Memory B cell (primary cell): ENCODE results near the gene RAB12.
"Not testable (repeated sequence)": the region's sequence is repeated elsewhere in the genome, so short reads cannot be mapped to it uniquely, and the experiment has no call there.

ENCODE experiments used
- ATAC-seq: fragments of 150-1000 bp; cut with Tn5 transposase; 2 replicates; pipeline ENCODE4 v1.10.0; 2021; ENCODE audit warnings: low read depth, mild to moderate bottlenecking, moderate library complexity
- DNase-seq, 2 donors: peaks; one replicate each; pipeline ENCODE4 v3.0.0; 2022; ENCODE audit warnings: low spot score in 2 of 2
- H3K27ac Mint-ChIP-seq: one replicate; pipeline ENCODE4 v1.8.0; 2022; ENCODE audit warnings: mild to moderate bottlenecking, moderate library complexity, mixed read lengths
- H3K27me3 Mint-ChIP-seq: one replicate; pipeline ENCODE4 v1.8.0; 2022; ENCODE audit warnings: mixed read lengths
- H3K36me3 Mint-ChIP-seq: one replicate; pipeline ENCODE4 v1.8.0; 2022; ENCODE audit warnings: mild to moderate bottlenecking, mixed read lengths
- H3K4me1 Mint-ChIP-seq: one replicate; pipeline ENCODE4 v1.8.0; 2022; ENCODE audit warnings: mixed read lengths
- H3K4me3 Mint-ChIP-seq: one replicate; pipeline ENCODE4 v1.8.0; 2022; ENCODE audit warnings: mild to moderate bottlenecking, moderate library complexity, mixed read lengths
- H3K9me3 Mint-ChIP-seq: one replicate; pipeline ENCODE4 v1.8.0; 2022; ENCODE audit warnings: mixed read lengths

The RAB12 gene

DNA sequence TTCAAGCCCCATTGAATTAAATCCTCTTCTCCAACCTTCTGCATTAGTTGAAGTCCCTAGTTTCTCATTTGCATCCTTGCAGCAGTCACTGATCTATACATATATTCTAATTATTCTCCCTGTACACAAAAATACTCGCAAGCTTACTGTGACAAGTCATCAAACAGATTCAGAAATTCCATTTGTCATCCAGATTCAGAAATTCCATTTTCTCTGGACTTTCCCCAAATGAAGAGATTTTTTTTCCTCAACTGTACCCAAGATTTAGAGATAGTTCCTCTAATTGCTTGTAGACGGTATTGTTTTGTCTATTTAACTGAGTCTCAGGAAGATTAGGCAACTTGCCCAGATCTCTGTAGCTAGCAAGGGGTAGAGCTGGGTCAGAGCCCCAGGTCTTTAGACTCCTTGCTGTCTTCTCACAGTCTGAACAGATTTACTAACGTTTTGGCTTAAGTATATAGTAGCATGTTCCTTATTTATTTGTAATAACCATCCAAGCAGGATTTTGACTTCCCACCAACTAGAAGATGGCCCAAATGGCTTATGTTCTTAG lies 34.2 kb downstream of the RAB12 start:
- no peak overlapping the region for H3K4me3 Mint-ChIP-seq
- H3K27me3 Mint-ChIP-seq = no peaks in the 10 kb centered on the region
- peaks cover 1% of the 10 kb centered on the region for H3K9me3 Mint-ChIP-seq
- no peak overlapping the region for H3K27ac Mint-ChIP-seq
- H3K36me3 Mint-ChIP-seq = peaks cover 21% of the 10 kb centered on the region
- H3K4me1 Mint-ChIP-seq = no peaks in the 10 kb centered on the region
- DNase-seq (no peak), ATAC-seq (no peak)

DNA sequence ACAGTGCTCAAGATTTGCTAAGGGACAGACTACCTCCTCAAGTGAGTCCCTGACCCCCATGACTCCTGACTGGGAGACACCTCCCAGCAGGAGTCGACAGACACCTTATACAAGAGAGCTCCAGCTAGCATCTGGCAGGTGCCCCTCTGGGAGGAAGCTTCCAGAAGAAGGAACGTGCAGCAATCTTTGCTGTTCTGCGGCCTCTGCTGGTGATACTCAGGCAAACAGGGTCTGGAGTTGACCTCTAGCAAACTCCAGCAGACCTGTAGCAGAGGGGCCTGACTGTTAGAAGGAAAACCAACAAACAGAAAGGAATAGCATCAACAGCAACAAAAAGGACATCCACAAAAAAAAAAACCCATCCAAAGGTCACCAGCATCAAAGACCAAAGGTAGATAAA lies 38.1 kb downstream of the RAB12 start:
- H3K36me3 Mint-ChIP-seq, DNase-seq, H3K9me3 Mint-ChIP-seq, H3K27ac Mint-ChIP-seq, ATAC-seq, H3K4me3 Mint-ChIP-seq, H3K27me3 Mint-ChIP-seq: not testable (repeated sequence)
- peaks cover 12% of the 10 kb centered on the region for H3K4me1 Mint-ChIP-seq

DNA sequence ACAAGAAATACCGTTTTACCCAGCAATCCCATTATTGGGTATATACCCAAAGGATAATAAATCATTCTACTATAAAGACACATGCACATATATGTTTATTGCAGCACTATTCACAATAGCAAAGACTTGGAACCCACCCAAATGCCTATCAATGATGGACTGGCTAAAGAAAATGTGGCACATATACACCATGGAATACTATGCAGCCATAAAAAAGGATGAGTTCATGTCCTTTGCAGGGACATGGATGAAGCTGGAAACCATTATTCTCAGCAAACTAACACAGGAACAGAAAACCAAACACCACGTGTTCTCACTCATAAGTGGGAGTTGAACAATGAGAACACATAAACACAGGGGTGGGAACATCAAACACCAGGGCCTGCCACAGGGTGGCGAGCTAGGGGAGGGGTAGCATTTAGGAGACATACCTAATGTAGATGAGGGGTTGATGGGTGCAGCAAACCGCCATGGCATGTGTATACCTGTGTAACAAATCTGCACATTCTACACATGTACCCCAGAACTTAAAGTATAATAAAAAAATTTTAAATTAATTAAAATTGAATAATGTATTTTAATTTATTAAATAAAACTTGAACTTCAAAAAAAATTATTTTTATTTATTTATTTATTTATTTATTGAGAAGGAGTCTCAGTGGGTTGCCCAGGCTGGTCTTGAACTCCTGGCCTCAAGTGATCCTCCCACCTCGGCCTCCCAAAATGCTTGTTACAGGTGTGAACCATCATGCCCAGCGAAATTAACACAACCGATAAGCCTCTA lies 42.4 kb downstream of the RAB12 start:
- H3K27ac Mint-ChIP-seq, ATAC-seq, DNase-seq, H3K27me3 Mint-ChIP-seq, H3K4me3 Mint-ChIP-seq, H3K36me3 Mint-ChIP-seq, H3K9me3 Mint-ChIP-seq: not testable (repeated sequence)
- H3K4me1 Mint-ChIP-seq = peaks cover 12% of the 10 kb centered on the region

DNA sequence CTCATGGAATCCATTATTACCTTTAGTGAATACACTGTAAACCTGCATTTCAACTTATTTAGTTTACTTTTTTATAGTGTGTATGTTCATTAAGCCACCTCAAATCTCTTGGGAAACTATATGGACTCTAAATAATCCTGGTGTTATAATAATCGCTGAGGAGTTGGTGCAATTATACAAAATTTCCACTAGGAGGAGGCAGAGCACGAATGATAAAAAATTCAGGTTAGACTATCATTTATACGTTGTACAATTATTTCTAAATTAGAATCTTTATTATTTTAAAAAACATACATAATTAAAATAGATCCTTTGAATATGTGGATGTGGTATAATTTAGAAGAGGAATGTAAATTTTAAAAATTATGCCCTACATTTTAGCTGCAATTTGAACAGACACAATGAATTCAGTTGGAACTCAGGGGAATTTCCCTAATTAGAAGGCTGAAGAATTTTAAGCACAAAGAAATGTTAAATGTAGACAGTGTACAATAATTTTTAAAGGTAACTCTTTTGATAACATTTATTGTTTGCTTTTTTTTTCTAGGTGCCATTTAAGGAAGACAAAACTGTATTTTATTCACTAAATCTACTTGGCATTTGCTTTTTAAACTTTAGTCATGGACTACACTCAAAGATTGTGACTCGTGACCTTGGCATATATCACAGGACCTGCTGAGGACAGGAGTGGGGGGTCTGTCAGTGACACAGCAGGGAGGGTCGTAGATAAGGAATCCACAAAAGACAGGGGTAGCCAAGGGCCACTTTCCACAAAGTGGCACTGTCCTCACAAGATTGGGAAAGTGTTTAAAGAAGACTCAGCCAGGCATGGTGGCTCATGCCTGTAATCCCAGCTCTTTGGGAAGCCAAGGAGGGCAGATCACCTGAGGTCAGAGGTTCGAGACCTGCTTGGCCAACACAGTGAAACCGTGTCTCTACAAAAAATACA lies 45.5 kb downstream of the RAB12 start:
- no peaks in the 10 kb centered on the region for H3K36me3 Mint-ChIP-seq
- no peak overlapping the region for H3K4me3 Mint-ChIP-seq
- no peaks in the 10 kb centered on the region for H3K9me3 Mint-ChIP-seq
- peaks cover 4% of the 10 kb centered on the region for H3K4me1 Mint-ChIP-seq
- ATAC-seq = no peak
- H3K27ac Mint-ChIP-seq = no peak overlapping the region
- peaks cover 4% of the 10 kb centered on the region for H3K27me3 Mint-ChIP-seq
- DNase-seq = peak in 1 of 2 donors; percentile 16

DNA sequence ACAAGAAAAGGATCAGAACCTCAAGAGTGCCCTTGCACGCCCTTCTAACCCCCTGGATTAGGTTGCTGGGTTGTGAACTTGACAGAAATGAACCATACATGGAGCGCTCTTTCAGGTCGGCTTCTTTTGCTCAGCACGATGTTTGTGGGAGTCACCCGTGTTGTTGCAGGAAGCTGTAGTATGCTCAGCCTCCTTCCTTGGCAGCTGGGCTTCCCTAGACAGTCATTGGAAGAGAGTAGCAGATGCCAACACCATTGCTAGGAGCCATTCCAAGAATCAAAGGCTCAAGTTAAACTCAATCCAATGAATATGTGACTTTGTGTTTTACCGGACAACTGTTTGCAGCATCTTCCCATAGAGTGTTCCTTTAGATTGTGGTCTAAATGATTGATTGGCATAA lies 47.0 kb downstream of the RAB12 start:
- Mint-ChIP-seq H3K4me3 (no peak overlapping the region), H3K27ac (no peak overlapping the region), H3K9me3 (no peaks in the 10 kb centered on the region), H3K4me1 (peaks cover 2% of the 10 kb centered on the region), H3K27me3 (peaks cover 3% of the 10 kb centered on the region), H3K36me3 (no peaks in the 10 kb centered on the region)
- DNase-seq (no peak), ATAC-seq (no peak)

DNA sequence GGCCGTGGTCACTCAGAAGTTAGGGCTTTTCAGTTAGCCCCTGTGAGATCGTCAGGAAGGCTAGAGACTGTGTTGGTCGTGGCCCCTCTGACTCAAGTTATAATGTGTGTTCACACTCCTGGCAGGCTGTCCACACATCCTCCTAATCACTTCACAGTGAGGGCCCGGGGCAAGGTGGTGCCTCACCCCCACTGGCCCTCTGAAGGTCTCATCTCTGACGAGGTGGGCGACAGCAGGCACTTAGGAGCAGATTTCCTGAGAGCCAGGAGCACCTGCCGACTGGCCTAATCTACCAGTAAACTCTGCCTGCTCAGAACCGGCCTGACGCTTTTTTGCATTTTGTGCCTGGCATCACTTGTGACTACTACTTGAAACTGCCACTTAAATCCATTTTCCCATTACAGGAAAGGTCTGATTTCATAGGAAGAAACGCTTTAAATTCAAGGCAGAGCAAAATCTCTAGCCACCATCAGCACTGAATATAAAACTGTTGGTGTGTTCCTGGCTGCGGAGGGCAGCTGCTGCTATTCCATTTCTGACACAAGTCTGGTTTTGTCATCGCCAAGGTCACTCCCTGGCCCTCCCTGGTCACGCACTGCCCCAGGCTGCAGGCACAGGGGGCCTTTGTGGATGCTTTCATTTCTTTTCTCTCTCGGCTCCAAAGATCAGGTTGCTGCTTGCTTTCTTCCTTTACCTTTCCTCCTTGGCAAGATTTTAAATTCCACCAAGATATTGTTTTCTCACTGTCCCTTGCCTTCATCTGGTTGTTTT lies 48.0 kb downstream of the RAB12 start:
- H3K9me3 Mint-ChIP-seq = no peaks in the 10 kb centered on the region
- no peak overlapping the region for H3K4me3 Mint-ChIP-seq
- H3K27ac Mint-ChIP-seq = no peak overlapping the region
- peaks cover 3% of the 10 kb centered on the region for H3K27me3 Mint-ChIP-seq
- peaks cover 4% of the 10 kb centered on the region for H3K4me1 Mint-ChIP-seq
- ATAC-seq = no peak
- H3K36me3 Mint-ChIP-seq = no peaks in the 10 kb centered on the region
- DNase-seq = no peak

DNA sequence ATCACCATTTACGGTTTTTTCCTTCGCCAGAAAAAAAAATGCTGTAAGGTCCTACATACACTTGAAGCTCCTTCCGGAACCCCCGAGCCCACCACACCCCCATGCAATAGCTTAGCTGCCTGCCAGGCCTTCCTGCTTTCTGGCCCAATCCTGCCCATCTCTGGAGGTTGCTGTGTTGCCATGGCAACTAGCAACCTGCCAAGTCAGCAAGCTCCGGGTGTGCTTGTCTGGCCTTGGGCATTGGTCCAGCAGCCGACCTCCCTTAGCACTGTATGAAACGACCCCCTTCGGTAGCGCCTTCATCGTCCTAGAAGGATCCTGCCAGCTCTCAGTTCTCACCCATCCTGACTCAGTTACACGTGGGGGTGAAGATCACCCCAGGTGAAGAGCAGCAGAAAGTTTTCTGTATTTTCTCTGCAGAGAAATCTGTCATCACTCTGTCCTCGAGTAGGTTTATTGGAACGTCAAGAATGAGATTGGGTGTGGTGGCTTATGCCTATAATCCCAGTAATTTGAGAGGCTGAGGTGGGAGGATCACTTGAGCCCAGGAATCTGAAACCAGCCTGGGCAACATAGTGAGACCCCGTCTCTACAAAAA lies 48.7 kb downstream of the RAB12 start:
- H3K4me1 Mint-ChIP-seq = peaks cover 4% of the 10 kb centered on the region
- DNase-seq (no peak), ATAC-seq (no peak)

DNA sequence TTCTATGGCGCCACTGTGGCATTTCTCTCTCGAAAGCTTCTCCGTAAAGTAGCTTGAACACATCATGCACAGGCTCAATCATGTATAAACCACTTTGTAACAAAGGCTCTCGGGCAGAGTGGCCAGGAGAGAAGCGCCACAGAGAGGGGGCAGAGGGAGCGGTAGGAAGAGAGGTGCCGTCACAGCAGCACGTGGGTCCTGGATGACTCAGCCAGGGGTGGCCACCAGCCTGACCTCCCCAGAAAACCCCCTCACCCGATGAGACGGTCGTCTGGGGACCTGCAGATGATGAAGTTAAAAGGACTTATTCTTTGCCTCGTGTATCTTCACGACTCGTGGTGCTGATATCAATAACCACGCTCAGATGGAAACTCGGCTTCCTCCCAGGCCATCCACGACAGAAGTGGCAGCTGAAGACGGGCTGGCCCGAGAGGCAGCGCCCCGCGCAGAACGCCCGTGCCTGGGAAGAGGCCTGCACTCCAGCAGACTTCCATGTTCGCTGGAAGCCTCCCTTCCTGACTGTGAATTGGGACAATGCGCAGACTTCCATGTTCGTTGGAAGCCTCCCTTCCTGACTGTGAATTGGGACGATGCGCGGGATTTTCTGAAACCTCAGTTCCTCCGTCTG lies 49.7 kb downstream of the RAB12 start:
- no peak overlapping the region for H3K4me3 Mint-ChIP-seq
- H3K36me3 Mint-ChIP-seq = no peaks in the 10 kb centered on the region
- no peak overlapping the region for H3K27ac Mint-ChIP-seq
- ATAC-seq (no peak), DNase-seq (no peak)
- peaks cover 4% of the 10 kb centered on the region for H3K4me1 Mint-ChIP-seq
- H3K27me3 Mint-ChIP-seq = peaks cover 3% of the 10 kb centered on the region
- no peaks in the 10 kb centered on the region for H3K9me3 Mint-ChIP-seq

More for the DNA sequence above, 48.7 kb downstream of the RAB12 start:
- Mint-ChIP-seq H3K4me3 (no peak overlapping the region), H3K9me3 (no peaks in the 10 kb centered on the region), H3K27ac (no peak overlapping the region), H3K36me3 (no peaks in the 10 kb centered on the region), H3K27me3 (peaks cover 3% of the 10 kb centered on the region)

DNA sequence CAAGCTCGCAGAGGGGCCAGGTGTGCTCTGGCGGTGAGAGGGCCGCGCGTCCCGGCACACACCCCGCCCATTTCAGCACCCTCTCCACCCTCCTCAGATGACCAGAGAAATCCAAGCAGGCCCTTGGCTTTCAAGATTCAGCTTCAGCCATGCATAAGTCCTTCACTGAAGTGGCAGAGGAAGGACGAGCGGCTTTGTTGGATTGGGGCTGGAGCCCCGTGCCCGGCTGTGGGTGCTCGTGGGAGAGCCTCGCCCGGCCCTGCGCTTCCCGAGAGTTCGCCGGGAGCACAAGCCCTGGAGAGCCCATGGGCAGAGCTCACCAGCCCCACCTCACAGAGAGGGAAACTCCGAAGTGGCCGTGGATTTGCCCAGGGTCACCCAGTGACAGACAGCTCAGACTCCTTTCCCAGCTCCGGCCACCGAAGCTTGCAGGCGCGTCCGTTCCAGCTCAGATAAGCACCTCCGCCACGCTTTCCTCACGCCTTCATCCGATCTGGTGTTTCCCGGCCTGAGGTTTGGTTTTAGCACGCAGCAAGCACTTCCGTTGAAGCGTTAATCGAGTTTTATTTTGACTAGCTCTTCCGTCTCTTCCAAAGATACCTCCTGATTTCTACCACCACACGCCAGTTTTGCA lies 50.5 kb downstream of the RAB12 start:
- ATAC-seq (no peak), DNase-seq (no peak)
- no peaks in the 10 kb centered on the region for H3K9me3 Mint-ChIP-seq
- peaks cover under 1% of the 10 kb centered on the region for H3K36me3 Mint-ChIP-seq
- no peak overlapping the region for H3K27ac Mint-ChIP-seq
- H3K27me3 Mint-ChIP-seq = peaks cover 3% of the 10 kb centered on the region
- peaks cover 4% of the 10 kb centered on the region for H3K4me1 Mint-ChIP-seq
- H3K4me3 Mint-ChIP-seq = no peak overlapping the region

DNA sequence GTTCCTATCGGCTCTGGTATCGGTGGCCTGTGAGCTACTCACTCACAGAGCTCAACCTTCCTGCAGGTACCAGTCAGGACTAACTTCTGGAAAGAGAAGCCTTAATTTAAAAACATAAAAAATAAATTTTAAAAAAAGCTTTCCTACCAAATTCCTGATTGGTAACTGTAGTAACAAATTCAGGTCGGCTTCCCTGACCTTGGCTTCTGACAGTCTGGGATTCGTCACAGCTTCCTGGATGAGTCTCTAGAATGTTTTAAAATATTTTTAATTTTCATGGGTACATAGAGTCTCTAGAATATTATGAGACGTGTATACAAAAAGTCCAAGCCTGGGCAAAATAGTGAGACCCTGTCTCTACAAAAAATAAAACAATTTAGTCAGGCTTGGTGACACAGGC lies 51.1 kb downstream of the RAB12 start:
- Mint-ChIP-seq H3K4me3 (no peak overlapping the region), H3K4me1 (peaks cover 4% of the 10 kb centered on the region), H3K27ac (no peak overlapping the region), H3K27me3 (peaks cover 3% of the 10 kb centered on the region), H3K9me3 (no peaks in the 10 kb centered on the region), H3K36me3 (peaks cover 3% of the 10 kb centered on the region)
- no peak for DNase-seq
- no peak for ATAC-seq

DNA sequence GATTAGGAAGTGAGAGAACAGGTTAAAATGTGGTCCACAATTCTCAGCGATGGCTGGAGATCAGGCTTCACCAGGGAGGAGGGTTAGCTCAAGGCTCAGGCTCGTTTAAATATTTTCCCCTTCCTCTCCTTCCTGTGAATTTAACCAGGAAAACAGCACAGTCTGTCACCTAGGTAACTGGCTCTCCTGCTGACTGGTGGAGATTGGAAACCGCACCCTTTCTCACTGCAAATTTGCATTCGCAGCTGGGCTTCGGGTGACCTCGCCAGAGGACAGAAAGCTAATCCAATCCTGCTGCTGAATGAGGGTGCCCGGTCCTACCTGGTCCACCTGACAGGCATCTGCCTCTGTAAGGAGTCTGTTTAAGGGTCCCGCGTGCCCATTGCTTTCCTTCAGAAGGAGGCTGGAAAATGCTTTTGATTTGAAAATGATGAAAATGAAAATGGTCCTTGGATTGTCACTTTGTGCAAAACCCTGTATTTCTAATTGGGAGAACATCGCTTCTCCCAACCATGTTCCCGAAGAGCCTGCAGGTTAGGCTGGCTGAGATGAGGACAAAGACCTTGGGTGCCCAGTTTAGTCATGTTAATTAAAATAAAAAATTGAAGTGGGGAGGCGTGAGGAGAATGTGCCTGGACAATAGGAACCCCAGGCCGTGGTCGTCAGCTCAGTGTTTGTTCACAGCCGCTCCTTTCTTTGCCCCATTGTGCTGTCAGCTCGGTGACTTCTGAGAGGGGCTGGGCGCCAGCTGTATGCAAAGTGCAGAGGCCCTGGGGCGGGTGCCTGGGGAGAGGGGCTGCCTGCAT lies 52.7 kb downstream of the RAB12 start:
- no peak overlapping the region for H3K4me3 Mint-ChIP-seq
- H3K4me1 Mint-ChIP-seq = peaks cover 4% of the 10 kb centered on the region
- H3K9me3 Mint-ChIP-seq = no peaks in the 10 kb centered on the region
- no peak for ATAC-seq
- H3K36me3 Mint-ChIP-seq = peaks cover 3% of the 10 kb centered on the region
- no peak overlapping the region for H3K27ac Mint-ChIP-seq
- H3K27me3 Mint-ChIP-seq = peaks cover 3% of the 10 kb centered on the region
- no peak for DNase-seq

DNA sequence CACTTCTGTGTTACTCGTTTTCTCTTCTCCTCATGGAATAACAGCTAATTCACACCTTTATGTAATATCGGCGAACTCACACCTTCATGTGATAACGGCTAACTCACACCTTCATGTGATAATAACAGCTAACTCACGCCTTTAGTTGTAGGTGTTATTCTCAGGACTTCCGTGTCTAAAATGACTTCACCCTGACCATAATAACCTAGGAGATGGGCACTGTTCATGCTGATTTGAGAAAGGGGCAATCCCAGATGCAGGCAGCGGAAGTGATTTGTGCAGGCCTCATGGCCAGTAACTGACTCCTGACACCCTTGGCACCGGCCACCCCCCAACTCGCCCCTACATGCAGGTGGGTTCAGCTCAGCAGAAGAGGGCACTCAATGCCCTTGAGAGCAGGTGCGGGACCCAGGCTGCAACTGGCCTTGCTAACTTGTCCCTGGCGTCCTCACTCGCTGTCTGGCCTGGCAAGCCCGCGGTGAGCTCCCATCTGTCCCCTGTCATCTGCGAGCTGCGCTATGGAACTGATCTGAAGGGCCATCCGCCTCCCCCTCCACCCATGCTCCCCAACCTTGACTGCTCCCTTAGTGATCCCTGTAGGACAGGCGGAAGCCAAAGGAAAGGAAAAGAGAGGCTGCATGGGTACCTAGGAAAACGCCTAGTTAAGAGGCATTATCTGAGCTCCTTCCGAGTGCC lies 53.5 kb downstream of the RAB12 start:
- Mint-ChIP-seq H3K4me3 (no peak overlapping the region), H3K36me3 (peaks cover 3% of the 10 kb centered on the region), H3K4me1 (peaks cover 4% of the 10 kb centered on the region), H3K27ac (no peak overlapping the region), H3K9me3 (no peaks in the 10 kb centered on the region), H3K27me3 (peaks cover 3% of the 10 kb centered on the region)
- DNase-seq (no peak), ATAC-seq (no peak)
